ENCODE measurements around the gene CATSPERD. TPM values are rescaled to one million over a fixed set of nuclear protein-coding genes. Genes with fewer than 3 reads are reported as not detected.

Gene CATSPERD
- total RNA-seq, 1 donor from 2014 or later: 0.41 TPM

GRCh38 chr19:5806905-5807304 is 86.5 kb downstream of the CATSPERD start:
- no peak for TF ChIP-seq CTCF (conservative IDR thresholded peaks at IDR 0.05)
- no peaks in the 10 kb centered on the region for H3K9me3 Mint-ChIP-seq
- peak overlapping the region; percentile 1 for H3K27ac Mint-ChIP-seq
- H3K4me1 Mint-ChIP-seq (ENCODE audit: unreplicated experiment): peaks cover 14% of the 10 kb centered on the region
- no peak for DNase-seq (ENCODE audit: extremely low spot score, unreplicated experiment)
- peaks cover 7% of the 10 kb centered on the region for H3K27me3 Mint-ChIP-seq
- H3K4me3 Mint-ChIP-seq: peak overlapping the region; percentile 65
- H3K36me3 Mint-ChIP-seq: no peaks in the 10 kb centered on the region

- H3K27ac Mint-ChIP-seq: no peak overlapping the region
- H3K4me1 Mint-ChIP-seq (ENCODE audit: unreplicated experiment): peaks cover 6% of the 10 kb centered on the region
- no peak for DNase-seq (ENCODE audit: extremely low spot score, unreplicated experiment)
- peaks cover 6% of the 10 kb centered on the region for H3K27me3 Mint-ChIP-seq
- no peaks in the 10 kb centered on the region for H3K9me3 Mint-ChIP-seq
- no peak overlapping the region for H3K4me3 Mint-ChIP-seq
- no peaks in the 10 kb centered on the region for H3K36me3 Mint-ChIP-seq
- no peak for TF ChIP-seq CTCF (conservative IDR thresholded peaks at IDR 0.05)
Measured at GRCh38 chr19:5808120-5808816, 87.8 kb downstream of the CATSPERD start.

- no peak overlapping the region for H3K27ac Mint-ChIP-seq
Measured at GRCh38 chr19:5809053-5809452, 88.6 kb downstream of the CATSPERD start.

GRCh38 chr19:5809469-5809868 is 89.0 kb downstream of the CATSPERD start:
- H3K27ac Mint-ChIP-seq: no peak overlapping the region
- peaks cover 1% of the 10 kb centered on the region for H3K27me3 Mint-ChIP-seq
- TF ChIP-seq CTCF (conservative IDR thresholded peaks at IDR 0.05): no peak
- no peaks in the 10 kb centered on the region for H3K9me3 Mint-ChIP-seq
- no peak for DNase-seq (ENCODE audit: extremely low spot score, unreplicated experiment)
- no peaks in the 10 kb centered on the region for H3K36me3 Mint-ChIP-seq
- H3K4me3 Mint-ChIP-seq: no peak overlapping the region
- H3K4me1 Mint-ChIP-seq (ENCODE audit: unreplicated experiment): peaks cover 6% of the 10 kb centered on the region

More at GRCh38 chr19:5809053-5809452, 88.6 kb downstream of the CATSPERD start:
- Mint-ChIP-seq H3K27me3 (peaks cover 5% of the 10 kb centered on the region), H3K9me3 (no peaks in the 10 kb centered on the region), H3K4me1 (ENCODE audit: unreplicated experiment) (peaks cover 6% of the 10 kb centered on the region), H3K4me3 (no peak overlapping the region), H3K36me3 (no peaks in the 10 kb centered on the region)
- DNase-seq (ENCODE audit: extremely low spot score, unreplicated experiment): no peak
- no peak for TF ChIP-seq CTCF (conservative IDR thresholded peaks at IDR 0.05)

GRCh38 chr19:5811117-5811516 is 90.7 kb downstream of the CATSPERD start:
- peaks cover 6% of the 10 kb centered on the region for H3K4me1 Mint-ChIP-seq (ENCODE audit: unreplicated experiment)
- no peaks in the 10 kb centered on the region for H3K36me3 Mint-ChIP-seq

More at GRCh38 chr19:5811117-5811516, 90.7 kb downstream of the CATSPERD start:
- H3K9me3 Mint-ChIP-seq: no peaks in the 10 kb centered on the region
- no peak overlapping the region for H3K27ac Mint-ChIP-seq
- H3K27me3 Mint-ChIP-seq: peaks cover under 1% of the 10 kb centered on the region
- TF ChIP-seq CTCF (conservative IDR thresholded peaks at IDR 0.05): no peak
- DNase-seq (ENCODE audit: extremely low spot score, unreplicated experiment): no peak
- H3K4me3 Mint-ChIP-seq: no peak overlapping the region

Data from type B pancreatic cell (in vitro differentiated cells).